Skeletal muscle satellite cell (primary cell): ENCODE results near the gene NAA16.

Source experiments
- H3K27me3 ChIP-seq: 2 replicates; pipeline ENCODE4 v1.7.0; 2013; ENCODE audit warnings: low read length; ENCODE audit not compliant: control insufficient read depth, insufficient read depth
- H3K36me3 ChIP-seq: 2 replicates; pipeline ENCODE4 v1.7.0; 2013; ENCODE audit warnings: mild to moderate bottlenecking, control low read depth, low read length; ENCODE audit not compliant: insufficient read depth
- H3K4me1 ChIP-seq: 2 replicates; pipeline ENCODE4 v1.7.0; 2013; ENCODE audit warnings: low read length; ENCODE audit not compliant: control insufficient read depth, insufficient read depth
- H3K4me2 ChIP-seq: 2 replicates; pipeline ENCODE4 v1.7.0; 2013; ENCODE audit warnings: mild to moderate bottlenecking, low read length
- H3K4me3 ChIP-seq: 2 replicates; pipeline ENCODE4 v1.7.0; 2013; ENCODE audit warnings: low read length
- H3K9ac ChIP-seq: 2 replicates; pipeline ENCODE4 v1.7.0; 2013; ENCODE audit warnings: mild to moderate bottlenecking, low read depth, low read length, moderate library complexity
- H3K9me3 ChIP-seq: replicated peaks from 2 replicates; pipeline ENCODE4 v1.7.0; 2013; ENCODE audit warnings: mild to moderate bottlenecking, control low read depth, low read length

NAA16 gene

DNA sequence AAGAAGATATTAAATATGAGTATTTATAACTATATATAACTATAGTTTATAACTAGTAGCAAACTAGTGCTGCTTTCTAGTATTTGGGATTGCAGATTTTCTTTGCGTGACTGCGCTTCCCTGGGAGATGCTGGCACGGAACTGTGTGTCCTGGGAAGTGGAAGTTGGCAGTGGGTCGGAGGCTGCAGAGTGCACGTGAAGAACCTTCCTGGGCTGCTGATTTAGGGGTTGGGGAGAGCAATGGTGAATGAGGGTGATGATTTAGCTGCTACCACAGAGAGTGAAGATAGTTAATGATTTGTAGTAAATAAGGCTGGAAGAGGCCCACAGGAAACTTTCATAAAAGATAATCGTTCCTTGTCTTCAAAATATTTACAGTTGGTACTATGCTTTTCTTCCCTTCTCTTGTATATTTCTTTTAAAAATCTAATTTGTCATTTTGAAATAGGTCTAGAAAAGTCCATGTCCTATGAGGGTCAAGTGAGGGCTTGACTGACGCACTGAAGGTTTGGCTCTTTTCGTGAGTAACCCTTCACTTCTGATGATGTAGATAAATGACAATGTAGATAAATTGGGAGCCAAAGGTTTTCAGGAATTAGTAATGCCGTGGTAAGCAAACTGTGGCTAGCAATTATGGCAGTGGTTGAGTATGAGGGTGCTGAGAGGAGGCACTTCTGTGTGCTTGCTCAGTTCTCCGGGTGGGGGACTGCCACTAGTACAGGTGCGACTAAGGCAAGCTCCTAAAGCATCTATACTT, 3.0 kb upstream of the NAA16 start:
- peaks cover 9% of the 10 kb centered on the region for H3K4me1 ChIP-seq
- H3K36me3 ChIP-seq: no peaks in the 10 kb centered on the region
- H3K4me3 ChIP-seq: no peak overlapping the region
- H3K9ac ChIP-seq: no peak overlapping the region
- no peaks in the 10 kb centered on the region for H3K27me3 ChIP-seq
- H3K4me2 ChIP-seq: no peak overlapping the region
- H3K9me3 ChIP-seq: no peaks in the 10 kb centered on the region

GRCh38 chr13:41311406-41312175, 524 bp downstream of the NAA16 start:
- Histone ChIP-seq H3K36me3 (no peaks in the 10 kb centered on the region), H3K4me2 (peak overlapping the region; percentile 86), H3K9ac (peak overlapping the region; percentile 87), H3K27me3 (no peaks in the 10 kb centered on the region), H3K4me3 (peak overlapping the region; percentile 80), H3K4me1 (peaks cover 16% of the 10 kb centered on the region), H3K9me3 (no peaks in the 10 kb centered on the region)

- Histone ChIP-seq H3K36me3 (peaks cover 4% of the 10 kb centered on the region), H3K4me3 (peak overlapping the region; percentile 80), H3K27me3 (no peaks in the 10 kb centered on the region), H3K9me3 (no peaks in the 10 kb centered on the region), H3K9ac (peak overlapping the region; percentile 87), H3K4me1 (peaks cover 11% of the 10 kb centered on the region), H3K4me2 (peak overlapping the region; percentile 86)
These were observed 1.1 kb downstream of the NAA16 start for GRCh38 chr13:41312176-41312500.

GRCh38 chr13:41313117-41313516, 2.0 kb downstream of the NAA16 start:
- Histone ChIP-seq H3K27me3 (no peaks in the 10 kb centered on the region), H3K9ac (peak overlapping the region; percentile 87), H3K9me3 (no peaks in the 10 kb centered on the region), H3K4me2 (peak overlapping the region; percentile 86), H3K4me1 (peaks cover 11% of the 10 kb centered on the region), H3K36me3 (peaks cover 8% of the 10 kb centered on the region), H3K4me3 (peak overlapping the region; percentile 80)

GRCh38 chr13:41313659-41314197, 2.7 kb downstream of the NAA16 start:
- peak overlapping the region; percentile 87 for H3K9ac ChIP-seq
- H3K9me3 ChIP-seq: no peaks in the 10 kb centered on the region
- peaks cover 11% of the 10 kb centered on the region for H3K4me1 ChIP-seq
- no peaks in the 10 kb centered on the region for H3K27me3 ChIP-seq
- peak overlapping the region; percentile 80 for H3K4me3 ChIP-seq
- H3K36me3 ChIP-seq: peaks cover 8% of the 10 kb centered on the region
- H3K4me2 ChIP-seq: peak overlapping the region; percentile 86

DNA sequence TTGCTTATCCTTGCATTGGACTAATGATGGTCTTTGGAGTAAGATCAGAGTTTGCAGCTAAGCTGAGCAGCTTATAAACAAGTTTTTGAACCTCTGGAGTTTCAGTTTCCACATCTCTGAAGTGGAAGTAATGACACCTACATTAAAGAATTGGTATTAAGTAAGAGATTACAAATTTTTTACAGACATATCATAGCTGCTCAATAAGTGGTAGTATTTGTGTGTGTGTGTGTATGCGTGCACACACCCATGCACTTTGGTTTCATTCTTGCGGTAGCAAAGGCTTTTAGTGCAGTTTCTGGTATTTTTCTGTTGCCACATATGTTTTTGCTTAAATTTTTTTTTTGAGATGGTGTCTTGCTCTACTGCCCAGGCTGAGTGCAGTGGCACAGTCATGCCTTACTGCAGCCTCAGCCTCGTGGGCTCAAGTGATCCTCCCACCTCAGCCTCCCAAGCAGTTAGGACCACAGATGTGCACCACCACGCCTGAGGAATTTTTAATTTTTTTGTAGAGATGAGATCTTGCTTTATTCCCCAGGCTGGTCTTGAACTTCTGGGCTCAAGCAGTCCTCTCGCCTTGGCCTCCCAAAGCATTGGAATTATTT, 4.5 kb downstream of the NAA16 start:
- Histone ChIP-seq H3K4me1 (peaks cover 11% of the 10 kb centered on the region), H3K4me3 (no peak overlapping the region), H3K27me3 (no peaks in the 10 kb centered on the region), H3K36me3 (peaks cover 10% of the 10 kb centered on the region), H3K9me3 (no peaks in the 10 kb centered on the region), H3K4me2 (no peak overlapping the region), H3K9ac (no peak overlapping the region)

GRCh38 chr13:41317243-41317642, 6.2 kb downstream of the NAA16 start:
- Histone ChIP-seq H3K4me2 (no peak overlapping the region), H3K9me3 (no peaks in the 10 kb centered on the region), H3K27me3 (no peaks in the 10 kb centered on the region), H3K4me3 (no peak overlapping the region), H3K36me3 (peaks cover 15% of the 10 kb centered on the region), H3K4me1 (peaks cover 11% of the 10 kb centered on the region), H3K9ac (no peak overlapping the region)

- no peak overlapping the region for H3K4me2 ChIP-seq
- peaks cover 25% of the 10 kb centered on the region for H3K36me3 ChIP-seq
- no peaks in the 10 kb centered on the region for H3K27me3 ChIP-seq
- no peaks in the 10 kb centered on the region for H3K4me1 ChIP-seq
- H3K9ac ChIP-seq: no peak overlapping the region
- no peak overlapping the region for H3K4me3 ChIP-seq
- no peaks in the 10 kb centered on the region for H3K9me3 ChIP-seq
These were observed 14.7 kb downstream of the NAA16 start for GRCh38 chr13:41325752-41326151.

DNA sequence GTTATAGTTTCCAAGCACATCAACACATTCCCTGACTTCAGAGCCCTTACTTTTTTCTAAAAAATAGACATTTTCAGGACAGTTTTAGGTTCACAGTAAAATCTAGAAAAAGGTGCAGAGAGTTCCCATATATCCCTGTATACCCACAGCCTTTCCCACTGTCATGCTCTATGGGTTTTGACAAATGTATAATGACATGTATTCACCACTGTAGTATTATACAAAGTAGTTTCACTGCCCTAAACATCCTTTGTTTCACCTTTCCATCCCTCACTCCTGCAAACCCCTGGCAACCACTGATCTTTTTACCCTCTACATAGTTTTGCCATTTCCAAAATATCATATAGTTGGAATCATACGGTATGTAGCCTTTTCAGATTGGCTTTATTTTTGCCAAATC, 15.6 kb downstream of the NAA16 start:
- H3K4me3 ChIP-seq: no peak overlapping the region
- H3K27me3 ChIP-seq: no peaks in the 10 kb centered on the region
- H3K9ac ChIP-seq: no peak overlapping the region
- no peaks in the 10 kb centered on the region for H3K4me1 ChIP-seq
- no peaks in the 10 kb centered on the region for H3K9me3 ChIP-seq
- H3K36me3 ChIP-seq: peaks cover 22% of the 10 kb centered on the region
- H3K4me2 ChIP-seq: no peak overlapping the region

- Histone ChIP-seq H3K9me3 (no peaks in the 10 kb centered on the region), H3K4me1 (no peaks in the 10 kb centered on the region), H3K9ac (no peak overlapping the region)
These were observed 17.1 kb downstream of the NAA16 start for GRCh38 chr13:41327994-41328790.

GRCh38 chr13:41332829-41333228, 21.8 kb downstream of the NAA16 start:
- no peaks in the 10 kb centered on the region for H3K9me3 ChIP-seq
- H3K4me1 ChIP-seq: no peaks in the 10 kb centered on the region
- no peaks in the 10 kb centered on the region for H3K27me3 ChIP-seq
- H3K4me2 ChIP-seq: no peak overlapping the region
- no peak overlapping the region for H3K4me3 ChIP-seq
- peaks cover 10% of the 10 kb centered on the region for H3K36me3 ChIP-seq
- no peak overlapping the region for H3K9ac ChIP-seq

More at GRCh38 chr13:41327994-41328790, 17.1 kb downstream of the NAA16 start:
- peaks cover 19% of the 10 kb centered on the region for H3K36me3 ChIP-seq
- no peak overlapping the region for H3K4me3 ChIP-seq
- H3K27me3 ChIP-seq: no peaks in the 10 kb centered on the region
- no peak overlapping the region for H3K4me2 ChIP-seq
